ENCODE data around the gene GNAZ. TPM values are rescaled to one million over a fixed set of nuclear protein-coding genes. Genes with fewer than 3 reads are reported as not detected.

GNAZ gene
- total RNA-seq, 4 donors from 2014 or later: 50.1 to 89.2 (median 55.0) TPM

- WGBS, 2 donors (ENCODE audit: low coverage in 1 of 2): 62% methylated on average over 3 of the region's 10 CpGs; no CpG with 5 or more reads in 1 of the 2 donors
- H3K36me3 ChIP-seq: peaks cover 0 to 4% of the 10 kb centered on the region in 2 donors
- H3K4me3 ChIP-seq: no peak overlapping the region
- no peak for TF ChIP-seq POLR2A (IDR thresholded peaks at IDR 0.05)
- no peaks in the 10 kb centered on the region for H3K27me3 ChIP-seq
- ATAC-seq: no peak
- peaks cover 0 to 5% (median 0%) of the 10 kb centered on the region in 3 donors for H3K9me3 ChIP-seq
- peaks cover 0 to 8% (median 0%) of the 10 kb centered on the region in 3 donors for H3K4me1 ChIP-seq
- H3K27ac ChIP-seq: no peak overlapping the region
These were observed 96.7 kb downstream of the GNAZ start for GRCh38 chr22:23166841-23167616.

GRCh38 chr22:23168391-23169042 lies 98.2 kb downstream of the GNAZ start:
- TF ChIP-seq POLR2AphosphoS5 (IDR thresholded peaks at IDR 0.05): no peak
- TF ChIP-seq CTCF (IDR thresholded peaks at IDR 0.05): no peak
- TF ChIP-seq EP300 (IDR thresholded peaks at IDR 0.05): no peak
- TF ChIP-seq POLR2A (IDR thresholded peaks at IDR 0.05): no peak
- H3K27me3 ChIP-seq: no peaks in the 10 kb centered on the region
- no peak for ATAC-seq
- H3K36me3 ChIP-seq: no peaks in the 10 kb centered on the region
- peaks cover 0 to 5% (median 0%) of the 10 kb centered on the region in 3 donors for H3K9me3 ChIP-seq
- 92 to 100% methylated on average over 1 to 5 of the region's 9 CpGs for WGBS, 2 donors (ENCODE audit: low coverage in 1 of 2)
- H3K4me3 ChIP-seq: no peak overlapping the region
- H3K4me1 ChIP-seq: peaks cover 0 to 7% (median 0%) of the 10 kb centered on the region in 3 donors
- H3K27ac ChIP-seq: no peak overlapping the region

GRCh38 chr22:23169043-23169406 lies 98.7 kb downstream of the GNAZ start:
- no peak for ATAC-seq
- no peak for TF ChIP-seq POLR2AphosphoS5 (IDR thresholded peaks at IDR 0.05)
- no peak for TF ChIP-seq CTCF (IDR thresholded peaks at IDR 0.05)
- no peak for TF ChIP-seq EP300 (IDR thresholded peaks at IDR 0.05)
- no peak for TF ChIP-seq POLR2A (IDR thresholded peaks at IDR 0.05)
- Histone ChIP-seq H3K9me3 (peaks cover 0 to 5% (median 0%) of the 10 kb centered on the region in 3 donors), H3K4me1 (peaks cover 0 to 5% (median 0%) of the 10 kb centered on the region in 3 donors), H3K27me3 (no peaks in the 10 kb centered on the region), H3K27ac (no peak overlapping the region), H3K36me3 (no peaks in the 10 kb centered on the region), H3K4me3 (no peak overlapping the region)
- WGBS, 2 donors (ENCODE audit: low coverage in 1 of 2): 100% methylated on average over 1 of the region's 4 CpGs; no CpG with 5 or more reads in 1 of the 2 donors

Small RNA genes lying within 50 kb of the gene (small RNA-seq; reads per million reads assigned to genes)
- gene RF00017: 0 reads per million in 4 donors
- 0 reads per million in 4 donors for gene RF00066

Other genes with a start within 250 kb of the GNAZ start
- gene IGLL5, start 182.7 kb upstream of the GNAZ start, total RNA-seq: 1 to 10 TPM in 1 of 4 donors, not detected in 3; 4.1 TPM
- 1 to 10 TPM in 1 of 4 donors, not detected in 3; 2.7 TPM for gene RSPH14, start 71.5 kb downstream of the GNAZ start, total RNA-seq
- 10 to 100 TPM in 1 of 4 donors, 1 to 10 TPM in 3; 3.9 to 12.2 (median 6.7) TPM for gene RAB36, start 75.0 kb downstream of the GNAZ start, total RNA-seq
- 10 to 100 TPM; 39.2 to 81.1 (median 46.2) TPM for gene BCR, start 110.0 kb downstream of the GNAZ start, total RNA-seq

Data from gastroesophageal sphincter (tissue), 4 donors.